ENCODE measurements around the gene OPCML.

DNA sequence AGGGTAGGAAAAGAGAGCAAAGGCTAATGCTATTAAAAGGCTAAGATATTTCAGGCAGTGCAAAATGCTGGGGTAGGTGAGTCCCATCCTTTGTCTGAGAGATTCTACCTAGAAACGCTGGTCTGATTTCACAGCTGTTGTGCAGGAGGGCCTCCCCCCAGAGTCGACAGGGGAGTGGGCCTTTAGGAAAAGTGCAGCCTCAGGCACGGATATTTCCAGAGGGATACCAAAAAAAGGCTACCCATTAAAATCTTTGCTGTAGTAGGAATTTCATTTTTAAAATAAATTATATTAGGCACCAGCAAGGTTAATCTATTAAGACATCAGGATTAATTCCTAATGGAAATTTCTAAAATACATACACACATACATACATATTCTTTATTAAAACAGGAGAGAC, 280.5 kb downstream of the OPCML start:
- TF ChIP-seq, protein P1, sequence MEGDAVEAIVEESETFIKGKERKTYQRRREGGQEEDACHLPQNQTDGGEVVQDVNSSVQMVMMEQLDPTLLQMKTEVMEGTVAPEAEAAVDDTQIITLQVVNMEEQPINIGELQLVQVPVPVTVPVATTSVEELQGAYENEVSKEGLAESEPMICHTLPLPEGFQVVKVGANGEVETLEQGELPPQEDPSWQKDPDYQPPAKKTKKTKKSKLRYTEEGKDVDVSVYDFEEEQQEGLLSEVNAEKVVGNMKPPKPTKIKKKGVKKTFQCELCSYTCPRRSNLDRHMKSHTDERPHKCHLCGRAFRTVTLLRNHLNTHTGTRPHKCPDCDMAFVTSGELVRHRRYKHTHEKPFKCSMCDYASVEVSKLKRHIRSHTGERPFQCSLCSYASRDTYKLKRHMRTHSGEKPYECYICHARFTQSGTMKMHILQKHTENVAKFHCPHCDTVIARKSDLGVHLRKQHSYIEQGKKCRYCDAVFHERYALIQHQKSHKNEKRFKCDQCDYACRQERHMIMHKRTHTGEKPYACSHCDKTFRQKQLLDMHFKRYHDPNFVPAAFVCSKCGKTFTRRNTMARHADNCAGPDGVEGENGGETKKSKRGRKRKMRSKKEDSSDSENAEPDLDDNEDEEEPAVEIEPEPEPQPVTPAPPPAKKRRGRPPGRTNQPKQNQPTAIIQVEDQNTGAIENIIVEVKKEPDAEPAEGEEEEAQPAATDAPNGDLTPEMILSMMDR (IDR thresholded peaks at IDR 0.05), result no peak
- no peak for TF ChIP-seq POLR2A (IDR thresholded peaks at IDR 0.05)

Measured in lower leg skin (tissue), 3 donors.